PFSK-1 (cell line): ENCODE data around the gene NACC2.

Experiments
- FOXP2 ChIP-seq: optimal IDR thresholded peaks from 2 replicates; pipeline ENCODE3; 2011; ENCODE audit warnings: borderline replicate concordance, control low read depth, inconsistent platforms; ENCODE audit not compliant: insufficient read depth; ENCODE audit errors: extremely low read length, extremely low read depth
- POLR2AphosphoS5 ChIP-seq: IDR thresholded peaks from 2 replicates; pipeline ENCODE4 v1.6.1; 2012; ENCODE audit warnings: low read depth, mild to moderate bottlenecking, control low read depth, low read length, moderate library complexity
- SIN3A ChIP-seq: IDR thresholded peaks from 2 replicates; pipeline ENCODE4 v1.6.1; 2012; ENCODE audit warnings: mild to moderate bottlenecking, low read length, moderate library complexity, borderline replicate concordance; ENCODE audit not compliant: insufficient read depth
- TAF1 ChIP-seq: IDR thresholded peaks from 2 replicates; pipeline ENCODE4 v1.6.1; 2012; ENCODE audit warnings: low read length, control low read depth, borderline replicate concordance; ENCODE audit not compliant: insufficient read depth
- TF ChIP-seq, protein P1 (sequence below), 2 experiments: IDR thresholded peaks; 2 replicates each; pipeline versions ENCODE4 v1.6.1 to v1.8.0; 2011 to 2012; ENCODE audit warnings: low read depth in 2 of 2, low read length in 2 of 2, control low read depth in 1 of 2, inconsistent platforms in 1 of 2, mild to moderate bottlenecking in 1 of 2, moderate library complexity in 1 of 2; ENCODE audit not compliant: insufficient read depth in 1 of 2

The NACC2 gene

DNA sequence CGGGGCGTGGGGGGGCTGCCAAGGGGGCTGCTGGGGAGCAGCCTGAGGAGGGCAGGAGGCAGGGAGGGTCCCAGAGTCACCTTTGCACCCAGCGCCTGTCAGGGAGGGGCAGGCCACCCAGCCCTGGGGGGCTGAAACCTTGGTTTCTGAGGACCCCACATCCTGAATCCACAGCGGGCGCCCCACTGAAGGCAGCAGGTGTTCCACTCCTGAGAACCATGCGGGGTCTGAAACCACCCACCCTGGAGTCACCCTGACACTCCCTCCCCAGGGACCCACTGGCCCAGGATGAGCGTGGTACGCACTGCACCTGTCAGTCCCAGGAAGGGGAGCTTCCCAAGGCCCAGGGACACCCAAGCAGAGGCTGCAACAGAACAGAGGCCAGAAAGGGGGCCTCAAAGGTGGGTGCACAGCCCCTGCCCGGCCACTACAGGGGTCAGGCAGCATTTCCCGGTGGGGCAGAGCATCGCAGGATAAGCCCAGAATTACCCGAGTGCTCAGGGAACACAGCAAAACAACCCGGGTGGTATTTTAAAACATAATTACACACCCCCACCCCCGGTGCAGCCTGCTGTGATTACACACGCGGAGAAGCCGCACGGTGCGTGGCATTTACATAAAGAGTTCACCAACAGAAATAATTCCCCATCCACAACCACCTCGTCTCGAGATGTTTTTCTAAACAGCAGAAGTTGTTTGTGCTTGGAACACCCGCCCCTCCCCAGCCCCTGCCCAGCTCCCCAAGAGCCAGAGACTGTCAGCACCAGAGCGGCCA is 76.6 kb downstream of the NACC2 start:
- TF ChIP-seq TAF1 (no peak), FOXP2 (no peak), POLR2AphosphoS5 (no peak), SIN3A (no peak)
- TF ChIP-seq, protein P1, sequence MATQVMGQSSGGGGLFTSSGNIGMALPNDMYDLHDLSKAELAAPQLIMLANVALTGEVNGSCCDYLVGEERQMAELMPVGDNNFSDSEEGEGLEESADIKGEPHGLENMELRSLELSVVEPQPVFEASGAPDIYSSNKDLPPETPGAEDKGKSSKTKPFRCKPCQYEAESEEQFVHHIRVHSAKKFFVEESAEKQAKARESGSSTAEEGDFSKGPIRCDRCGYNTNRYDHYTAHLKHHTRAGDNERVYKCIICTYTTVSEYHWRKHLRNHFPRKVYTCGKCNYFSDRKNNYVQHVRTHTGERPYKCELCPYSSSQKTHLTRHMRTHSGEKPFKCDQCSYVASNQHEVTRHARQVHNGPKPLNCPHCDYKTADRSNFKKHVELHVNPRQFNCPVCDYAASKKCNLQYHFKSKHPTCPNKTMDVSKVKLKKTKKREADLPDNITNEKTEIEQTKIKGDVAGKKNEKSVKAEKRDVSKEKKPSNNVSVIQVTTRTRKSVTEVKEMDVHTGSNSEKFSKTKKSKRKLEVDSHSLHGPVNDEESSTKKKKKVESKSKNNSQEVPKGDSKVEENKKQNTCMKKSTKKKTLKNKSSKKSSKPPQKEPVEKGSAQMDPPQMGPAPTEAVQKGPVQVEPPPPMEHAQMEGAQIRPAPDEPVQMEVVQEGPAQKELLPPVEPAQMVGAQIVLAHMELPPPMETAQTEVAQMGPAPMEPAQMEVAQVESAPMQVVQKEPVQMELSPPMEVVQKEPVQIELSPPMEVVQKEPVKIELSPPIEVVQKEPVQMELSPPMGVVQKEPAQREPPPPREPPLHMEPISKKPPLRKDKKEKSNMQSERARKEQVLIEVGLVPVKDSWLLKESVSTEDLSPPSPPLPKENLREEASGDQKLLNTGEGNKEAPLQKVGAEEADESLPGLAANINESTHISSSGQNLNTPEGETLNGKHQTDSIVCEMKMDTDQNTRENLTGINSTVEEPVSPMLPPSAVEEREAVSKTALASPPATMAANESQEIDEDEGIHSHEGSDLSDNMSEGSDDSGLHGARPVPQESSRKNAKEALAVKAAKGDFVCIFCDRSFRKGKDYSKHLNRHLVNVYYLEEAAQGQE (IDR thresholded peaks at IDR 0.05; ENCODE audit: insufficient read depth in 1 of 2, low read depth in 2 of 2, low read length in 2 of 2), result no peak

DNA sequence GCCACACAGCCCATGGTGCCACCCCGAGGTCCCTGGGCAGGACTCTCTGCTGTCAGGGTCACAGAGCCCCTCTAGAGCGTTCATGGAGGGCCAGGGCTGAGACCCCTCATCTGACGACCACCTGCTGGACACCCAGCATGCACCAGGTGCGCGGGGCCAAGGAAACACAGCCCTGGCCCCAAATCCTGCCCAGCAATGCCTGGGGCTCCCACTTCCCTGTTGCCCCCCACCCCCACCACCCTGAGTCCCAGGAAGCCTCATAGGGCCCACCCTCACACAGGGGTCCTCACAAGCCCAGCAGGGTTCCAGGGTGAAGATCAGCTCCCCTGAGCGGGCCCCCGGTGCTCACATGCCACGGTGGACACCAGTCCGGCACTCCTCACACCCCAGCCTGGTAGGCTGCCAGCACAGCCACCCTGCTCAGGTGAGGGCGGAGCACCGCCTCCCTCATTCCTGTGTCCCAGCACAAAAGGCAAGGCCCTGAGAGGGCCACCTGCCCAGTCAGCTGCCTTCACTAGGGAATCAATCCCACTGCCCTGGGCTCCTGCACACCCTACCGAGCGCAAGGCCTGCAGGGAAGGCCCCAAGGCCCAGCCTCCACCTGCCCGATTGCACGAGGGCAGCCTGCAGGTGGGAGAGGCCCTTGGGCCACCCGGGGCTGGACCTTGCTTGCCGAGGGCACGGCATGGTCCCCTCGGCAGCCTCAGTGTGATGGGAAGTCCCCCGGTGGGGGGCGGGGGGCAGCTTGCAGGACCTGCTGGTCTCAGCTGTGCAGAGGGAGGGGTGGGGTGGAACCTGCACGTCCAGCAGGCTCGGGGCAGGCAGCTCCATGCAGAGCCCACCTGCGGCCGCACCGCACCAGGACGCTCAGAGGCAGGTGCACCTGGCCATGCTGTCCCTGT is 77.5 kb downstream of the NACC2 start:
- TF ChIP-seq, protein P1 (IDR thresholded peaks at IDR 0.05; ENCODE audit: insufficient read depth in 1 of 2, low read depth in 2 of 2, low read length in 2 of 2), result no peak
- no peak for TF ChIP-seq POLR2AphosphoS5
- no peak for TF ChIP-seq SIN3A
- TF ChIP-seq TAF1, result no peak
- TF ChIP-seq FOXP2, result no peak

DNA sequence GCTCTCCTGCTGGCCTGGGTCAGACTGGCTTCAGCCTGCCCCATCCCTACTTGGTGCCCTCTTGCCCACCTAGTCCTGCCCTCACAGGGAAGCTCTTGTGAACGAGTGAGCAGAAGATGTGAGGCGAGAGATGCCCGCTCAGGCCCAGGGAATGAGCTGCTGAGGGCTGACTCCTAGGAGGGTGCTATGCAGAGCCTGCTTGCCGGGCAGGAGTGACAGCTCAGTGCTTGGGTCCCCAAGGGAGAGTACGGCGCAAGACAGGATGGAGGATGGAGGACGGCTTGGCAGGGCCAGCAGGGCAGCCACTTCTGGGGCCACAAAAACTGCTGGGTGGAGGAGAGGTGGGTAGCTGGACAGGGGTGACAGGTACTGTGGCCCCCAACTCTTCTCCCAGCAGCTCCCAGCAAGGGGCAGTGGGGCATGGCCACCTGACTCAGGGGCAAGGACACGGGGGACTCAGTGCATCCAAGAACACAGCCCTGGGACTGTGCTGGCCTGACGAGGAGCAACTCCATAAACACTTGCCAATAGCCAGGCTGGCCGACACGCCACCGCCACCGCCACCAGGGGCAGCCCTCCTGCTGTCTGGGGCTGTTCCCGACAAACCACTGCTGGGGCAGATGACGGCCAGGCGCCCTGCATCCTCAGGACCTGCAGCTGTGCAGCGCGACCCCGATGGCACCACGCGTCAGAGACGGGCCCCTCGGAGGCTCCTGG is 78.4 kb downstream of the NACC2 start:
- no peak for TF ChIP-seq POLR2AphosphoS5
- TF ChIP-seq, protein P1 (IDR thresholded peaks at IDR 0.05; ENCODE audit: insufficient read depth in 1 of 2, low read depth in 2 of 2, low read length in 2 of 2), result no peak
- TF ChIP-seq SIN3A, result no peak
- no peak for TF ChIP-seq TAF1
- TF ChIP-seq FOXP2, result no peak

DNA sequence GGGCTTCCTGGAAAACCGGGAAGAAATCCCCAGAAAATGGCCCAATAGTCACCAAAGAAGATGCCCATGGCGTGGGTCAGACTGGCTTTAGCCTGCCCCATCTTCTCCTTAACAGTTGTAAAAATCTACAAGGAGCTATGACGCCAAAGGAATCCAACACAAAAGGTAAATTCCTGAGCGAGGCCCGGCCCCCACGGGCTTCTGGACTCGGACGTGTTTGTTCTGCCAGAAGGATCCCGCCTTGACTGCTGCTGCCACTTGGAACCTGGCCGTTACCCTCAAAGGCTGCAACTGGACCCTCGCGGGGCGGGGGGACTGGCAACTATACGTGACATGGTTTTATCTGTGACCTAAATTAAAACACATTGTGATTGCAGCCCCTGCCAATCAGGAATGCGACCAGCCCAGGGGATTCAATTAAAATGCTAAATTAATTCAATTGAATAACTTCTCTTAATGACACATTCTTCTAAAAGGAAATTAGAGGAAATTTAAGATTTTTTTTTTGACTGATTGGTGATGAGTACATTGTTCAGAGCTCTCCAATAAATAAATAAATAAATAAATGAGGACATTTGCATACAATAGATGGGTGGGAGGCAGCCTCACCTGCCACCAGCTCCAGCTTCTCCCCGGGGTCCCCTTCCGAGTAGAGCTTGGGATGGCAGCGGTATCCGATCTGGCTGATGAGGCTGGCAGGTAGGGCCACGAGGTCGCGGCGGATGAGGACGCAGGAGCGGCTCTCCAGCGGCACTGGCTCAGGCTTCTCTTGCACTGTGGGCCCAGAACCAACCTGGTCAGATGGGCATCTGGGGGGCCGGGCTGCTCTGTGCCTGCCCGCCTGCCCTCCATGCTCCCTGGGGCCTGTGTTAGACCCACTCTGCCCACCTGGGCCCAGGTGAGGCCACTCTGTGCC is 79.2 kb downstream of the NACC2 start:
- TF ChIP-seq FOXP2 (no peak), SIN3A (no peak), TAF1 (no peak), POLR2AphosphoS5 (no peak)
- TF ChIP-seq, protein P1 (IDR thresholded peaks at IDR 0.05; ENCODE audit: insufficient read depth in 1 of 2, low read depth in 2 of 2, low read length in 2 of 2), result no peak
